Mesothelial cell of epicardium (in vitro differentiated cells): ENCODE data around the gene BTBD7. TPM values are rescaled to one million over a fixed set of nuclear protein-coding genes. Genes with fewer than 3 reads are reported as not detected.
A peak's percentile ranks its signal among the peaks of the same experiment; 100 is the strongest.

ENCODE experiments used
- DNase-seq, 2 experiments: peaks; one replicate each; pipeline ENCODE4 v3.0.0; 2021; ENCODE audit warnings: low spot score in 2 of 2; ENCODE audit not compliant: unreplicated experiment in 2 of 2
- H3K27ac Mint-ChIP-seq: 2 replicates; pipeline ENCODE4 v1.8.0; 2021; ENCODE audit warnings: mixed read lengths
- H3K27me3 Mint-ChIP-seq: 2 replicates; pipeline ENCODE4 v1.8.0; 2021; ENCODE audit warnings: low read depth, mixed read lengths
- H3K36me3 Mint-ChIP-seq: 2 replicates; pipeline ENCODE4 v1.8.0; 2021; ENCODE audit warnings: mixed read lengths
- H3K4me1 Mint-ChIP-seq: 2 replicates; pipeline ENCODE4 v1.8.0; 2021; ENCODE audit warnings: mixed read lengths
- H3K4me3 Mint-ChIP-seq: 2 replicates; pipeline ENCODE4 v1.8.0; 2021; ENCODE audit warnings: mild to moderate bottlenecking, moderate library complexity, mixed read lengths
- H3K9me3 Mint-ChIP-seq: 2 replicates; pipeline ENCODE4 v1.8.0; 2021; ENCODE audit warnings: mixed read lengths
- CTCF ChIP-seq: fragments of 200-600 bp; sonication (generic); IDR thresholded peaks from one replicate; pipeline ENCODE4 v1.5.0; 2021; ENCODE audit warnings: antibody characterized with exemption; ENCODE audit not compliant: unreplicated experiment
- total RNA-seq: library from RNA; stranded (reverse); gene quantifications from 3 replicates; pipeline ENCODE4 v1.2.1, GENCODE V29; 2021

Gene BTBD7
- total RNA-seq, 1 donor from 2014 or later: 58.4 TPM

GRCh38 chr14:93281937-93282336 lies 50.9 kb downstream of the BTBD7 start:
- Mint-ChIP-seq H3K9me3 (no peaks in the 10 kb centered on the region), H3K27me3 (no peaks in the 10 kb centered on the region), H3K27ac (peak overlapping the region; percentile 19), H3K36me3 (peaks cover 7% of the 10 kb centered on the region), H3K4me1 (peaks cover 14% of the 10 kb centered on the region), H3K4me3 (no peak overlapping the region)
- no peak for DNase-seq
- no peak for TF ChIP-seq CTCF

- H3K9me3 Mint-ChIP-seq: no peaks in the 10 kb centered on the region
- no peak overlapping the region for H3K27ac Mint-ChIP-seq
- TF ChIP-seq CTCF: no peak
- H3K4me1 Mint-ChIP-seq: peaks cover 14% of the 10 kb centered on the region
- no peaks in the 10 kb centered on the region for H3K27me3 Mint-ChIP-seq
- DNase-seq: no peak
- no peak overlapping the region for H3K4me3 Mint-ChIP-seq
- peaks cover 5% of the 10 kb centered on the region for H3K36me3 Mint-ChIP-seq
Observed at GRCh38 chr14:93280743-93281142, 52.1 kb downstream of the BTBD7 start.

- Mint-ChIP-seq H3K27me3 (no peaks in the 10 kb centered on the region), H3K27ac (no peak overlapping the region), H3K4me1 (no peaks in the 10 kb centered on the region)
Observed at GRCh38 chr14:93276031-93276716, 56.7 kb downstream of the BTBD7 start.

GRCh38 chr14:93274055-93274806 lies 58.6 kb downstream of the BTBD7 start:
- Mint-ChIP-seq H3K36me3 (peaks cover 12% of the 10 kb centered on the region), H3K4me1 (no peaks in the 10 kb centered on the region), H3K27ac (no peak overlapping the region), H3K9me3 (no peaks in the 10 kb centered on the region), H3K27me3 (no peaks in the 10 kb centered on the region), H3K4me3 (no peak overlapping the region)
- no peak for DNase-seq
- TF ChIP-seq CTCF: no peak

More at GRCh38 chr14:93276031-93276716, 56.7 kb downstream of the BTBD7 start:
- DNase-seq: no peak
- TF ChIP-seq CTCF: no peak
- H3K36me3 Mint-ChIP-seq: peaks cover 10% of the 10 kb centered on the region
- no peak overlapping the region for H3K4me3 Mint-ChIP-seq
- H3K9me3 Mint-ChIP-seq: no peaks in the 10 kb centered on the region

GRCh38 chr14:93271111-93271510 lies 61.7 kb downstream of the BTBD7 start:
- H3K4me3 Mint-ChIP-seq: no peak overlapping the region
- no peaks in the 10 kb centered on the region for H3K27me3 Mint-ChIP-seq
- H3K27ac Mint-ChIP-seq: no peak overlapping the region
- no peak for TF ChIP-seq CTCF
- DNase-seq: no peak
- no peaks in the 10 kb centered on the region for H3K4me1 Mint-ChIP-seq
- H3K9me3 Mint-ChIP-seq: no peaks in the 10 kb centered on the region
- peaks cover 12% of the 10 kb centered on the region for H3K36me3 Mint-ChIP-seq
